ENCODE measurements around the gene APPL2. TPM values are rescaled to one million over a fixed set of nuclear protein-coding genes. Genes with fewer than 3 reads are reported as not detected.
A peak's percentile ranks its signal among the peaks of the same experiment; 100 is the strongest.

APPL2 gene
- total and polyA plus RNA-seq, 2 of the 13 experiments (the other 11 are each of a cell fraction or from before 2014, with no cell fraction given), result 9.9 to 11.1 TPM

- TF ChIP-seq, protein P1, sequence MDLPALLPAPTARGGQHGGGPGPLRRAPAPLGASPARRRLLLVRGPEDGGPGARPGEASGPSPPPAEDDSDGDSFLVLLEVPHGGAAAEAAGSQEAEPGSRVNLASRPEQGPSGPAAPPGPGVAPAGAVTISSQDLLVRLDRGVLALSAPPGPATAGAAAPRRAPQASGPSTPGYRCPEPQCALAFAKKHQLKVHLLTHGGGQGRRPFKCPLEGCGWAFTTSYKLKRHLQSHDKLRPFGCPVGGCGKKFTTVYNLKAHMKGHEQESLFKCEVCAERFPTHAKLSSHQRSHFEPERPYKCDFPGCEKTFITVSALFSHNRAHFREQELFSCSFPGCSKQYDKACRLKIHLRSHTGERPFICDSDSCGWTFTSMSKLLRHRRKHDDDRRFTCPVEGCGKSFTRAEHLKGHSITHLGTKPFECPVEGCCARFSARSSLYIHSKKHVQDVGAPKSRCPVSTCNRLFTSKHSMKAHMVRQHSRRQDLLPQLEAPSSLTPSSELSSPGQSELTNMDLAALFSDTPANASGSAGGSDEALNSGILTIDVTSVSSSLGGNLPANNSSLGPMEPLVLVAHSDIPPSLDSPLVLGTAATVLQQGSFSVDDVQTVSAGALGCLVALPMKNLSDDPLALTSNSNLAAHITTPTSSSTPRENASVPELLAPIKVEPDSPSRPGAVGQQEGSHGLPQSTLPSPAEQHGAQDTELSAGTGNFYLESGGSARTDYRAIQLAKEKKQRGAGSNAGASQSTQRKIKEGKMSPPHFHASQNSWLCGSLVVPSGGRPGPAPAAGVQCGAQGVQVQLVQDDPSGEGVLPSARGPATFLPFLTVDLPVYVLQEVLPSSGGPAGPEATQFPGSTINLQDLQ (CRISPR knock-in tag; IDR thresholded peaks at IDR 0.05), result 0 out of 2 replicates have a peak, but pooled peaks have one; percentile 26
- TF ChIP-seq ZNF589 (CRISPR knock-in tag; conservative IDR thresholded peaks at IDR 0.05), result 0 out of 2 replicates have a peak, but pooled peaks have one; percentile 25
- TF ChIP-seq RFX1 (IDR thresholded peaks at IDR 0.05), result peak; percentile 23; the same call in 1 of the 2 replicates
- TF ChIP-seq ZZZ3 (CRISPR knock-in tag; IDR thresholded peaks at IDR 0.05; ENCODE audit: borderline replicate concordance), result 0 out of 2 replicates have a peak, but pooled peaks have one; percentile 69
- TF ChIP-seq ZNF615 (CRISPR knock-in tag; IDR thresholded peaks at IDR 0.05; ENCODE audit: borderline replicate concordance), result no peak
- TF ChIP-seq FOXO1 (CRISPR knock-in tag; IDR thresholded peaks at IDR 0.05), result 0 out of 2 replicates have a peak, but pooled peaks have one; percentile 64
- no peak for TF ChIP-seq ZNF44 (CRISPR knock-in tag; IDR thresholded peaks at IDR 0.05)
- TF ChIP-seq ZNF501 (CRISPR knock-in tag; IDR thresholded peaks at IDR 0.05), result 0 out of 2 replicates have a peak, but pooled peaks have one; percentile 6
- no peak for TF ChIP-seq CBX1 (IDR thresholded peaks at IDR 0.05; ENCODE audit: low read depth)
- TF ChIP-seq ZNF709 (CRISPR knock-in tag; IDR thresholded peaks at IDR 0.05), result 0 out of 2 replicates have a peak, but pooled peaks have one; percentile 23
- peak; percentile 55; the same call in 1 of the 2 replicates for TF ChIP-seq CBFB (CRISPR knock-in tag; IDR thresholded peaks at IDR 0.05)
- TF ChIP-seq MEIS2 (CRISPR knock-in tag; IDR thresholded peaks at IDR 0.05), result peak; percentile 24; the same call in 1 of the 2 replicates
- TF ChIP-seq, protein P2, sequence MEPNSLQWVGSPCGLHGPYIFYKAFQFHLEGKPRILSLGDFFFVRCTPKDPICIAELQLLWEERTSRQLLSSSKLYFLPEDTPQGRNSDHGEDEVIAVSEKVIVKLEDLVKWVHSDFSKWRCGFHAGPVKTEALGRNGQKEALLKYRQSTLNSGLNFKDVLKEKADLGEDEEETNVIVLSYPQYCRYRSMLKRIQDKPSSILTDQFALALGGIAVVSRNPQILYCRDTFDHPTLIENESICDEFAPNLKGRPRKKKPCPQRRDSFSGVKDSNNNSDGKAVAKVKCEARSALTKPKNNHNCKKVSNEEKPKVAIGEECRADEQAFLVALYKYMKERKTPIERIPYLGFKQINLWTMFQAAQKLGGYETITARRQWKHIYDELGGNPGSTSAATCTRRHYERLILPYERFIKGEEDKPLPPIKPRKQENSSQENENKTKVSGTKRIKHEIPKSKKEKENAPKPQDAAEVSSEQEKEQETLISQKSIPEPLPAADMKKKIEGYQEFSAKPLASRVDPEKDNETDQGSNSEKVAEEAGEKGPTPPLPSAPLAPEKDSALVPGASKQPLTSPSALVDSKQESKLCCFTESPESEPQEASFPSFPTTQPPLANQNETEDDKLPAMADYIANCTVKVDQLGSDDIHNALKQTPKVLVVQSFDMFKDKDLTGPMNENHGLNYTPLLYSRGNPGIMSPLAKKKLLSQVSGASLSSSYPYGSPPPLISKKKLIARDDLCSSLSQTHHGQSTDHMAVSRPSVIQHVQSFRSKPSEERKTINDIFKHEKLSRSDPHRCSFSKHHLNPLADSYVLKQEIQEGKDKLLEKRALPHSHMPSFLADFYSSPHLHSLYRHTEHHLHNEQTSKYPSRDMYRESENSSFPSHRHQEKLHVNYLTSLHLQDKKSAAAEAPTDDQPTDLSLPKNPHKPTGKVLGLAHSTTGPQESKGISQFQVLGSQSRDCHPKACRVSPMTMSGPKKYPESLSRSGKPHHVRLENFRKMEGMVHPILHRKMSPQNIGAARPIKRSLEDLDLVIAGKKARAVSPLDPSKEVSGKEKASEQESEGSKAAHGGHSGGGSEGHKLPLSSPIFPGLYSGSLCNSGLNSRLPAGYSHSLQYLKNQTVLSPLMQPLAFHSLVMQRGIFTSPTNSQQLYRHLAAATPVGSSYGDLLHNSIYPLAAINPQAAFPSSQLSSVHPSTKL (CRISPR knock-in tag; IDR thresholded peaks at IDR 0.05), result no peak
- TF ChIP-seq HNF4A (CRISPR knock-in tag; IDR thresholded peaks at IDR 0.05), result peak; percentile 32; the same call in 1 of the 2 replicates
- TF ChIP-seq SMARCE1 (IDR thresholded peaks at IDR 0.05; ENCODE audit: borderline replicate concordance), result no peak
- peak; percentile 70; the same call in 1 of the 2 replicates for TF ChIP-seq ZNF782 (CRISPR knock-in tag; IDR thresholded peaks at IDR 0.05; ENCODE audit: borderline replicate concordance)
- TF ChIP-seq ZNF121 (CRISPR knock-in tag; IDR thresholded peaks at IDR 0.05), result peak; percentile 38; the same call in 1 of the 2 replicates
- TF ChIP-seq ZNF792 (CRISPR knock-in tag; IDR thresholded peaks at IDR 0.05), result peak; percentile 63; the same call in 1 of the 2 replicates
- TF ChIP-seq, protein P3, sequence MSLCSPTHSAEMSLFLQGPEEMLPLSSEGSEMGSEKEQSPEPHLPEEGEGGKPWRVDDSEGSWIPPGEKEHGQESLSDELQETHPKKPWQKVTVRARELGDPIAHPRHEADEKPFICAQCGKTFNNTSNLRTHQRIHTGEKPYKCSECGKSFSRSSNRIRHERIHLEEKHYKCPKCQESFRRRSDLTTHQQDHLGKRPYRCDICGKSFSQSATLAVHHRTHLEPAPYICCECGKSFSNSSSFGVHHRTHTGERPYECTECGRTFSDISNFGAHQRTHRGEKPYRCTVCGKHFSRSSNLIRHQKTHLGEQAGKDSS (CRISPR knock-in tag; IDR thresholded peaks at IDR 0.05; ENCODE audit: borderline replicate concordance, low read depth), result peak; percentile 85; the same call in 1 of the 2 replicates
- TF ChIP-seq ZBTB26 (CRISPR knock-in tag; IDR thresholded peaks at IDR 0.05; ENCODE audit: borderline replicate concordance), result peak; percentile 14; the same call in 1 of the 2 replicates
These were observed at the start of gene APPL2 (continued) for GRCh38 chr12:105235732-105236476.
